Measurements from ENCODE around the gene GALNT18. TPM values are rescaled to one million over a fixed set of nuclear protein-coding genes. Genes with fewer than 3 reads are reported as not detected.

GALNT18 gene
- total and polyA plus RNA-seq, 2 donors = 21.6 to 33.2 TPM

- 79% methylated on average over 6 of the region's 6 CpGs for WGBS
- H3K4me1 ChIP-seq (ENCODE audit: insufficient read depth) = no peaks in the 10 kb centered on the region
- no peak for DNase-seq (ENCODE audit: extremely low spot score)
- H3K27ac ChIP-seq (ENCODE audit: low read depth) = no peak overlapping the region
- H3K36me3 ChIP-seq (ENCODE audit: insufficient read depth) = no peaks in the 10 kb centered on the region
- no peak overlapping the region for H3K4me3 ChIP-seq (ENCODE audit: low read depth, low read length)
Measured at GRCh38 chr11:11535611-11536010, 86.2 kb downstream of the GALNT18 start.

DNA sequence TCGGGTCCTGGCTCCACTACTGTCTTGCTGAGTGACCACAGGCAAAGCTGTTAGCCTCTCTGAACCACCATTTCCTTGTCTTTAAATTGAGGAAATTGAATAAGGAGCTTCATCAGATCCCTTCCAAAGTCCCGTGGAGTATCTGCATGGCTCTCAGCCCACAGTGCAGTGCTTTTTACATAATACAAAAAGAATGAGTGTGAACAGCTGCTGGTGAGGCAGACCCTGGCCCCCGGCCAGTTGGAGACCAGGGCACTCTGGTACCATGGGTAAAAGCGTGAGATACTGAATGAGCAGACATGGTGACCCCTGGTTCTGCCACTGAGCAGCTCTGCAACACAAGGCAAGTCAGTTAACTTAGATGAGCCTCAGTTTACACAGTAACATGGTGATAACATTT, 86.8 kb downstream of the GALNT18 start:
- H3K4me1 ChIP-seq (ENCODE audit: insufficient read depth) = no peaks in the 10 kb centered on the region
- no peaks in the 10 kb centered on the region for H3K36me3 ChIP-seq (ENCODE audit: insufficient read depth)
- H3K27ac ChIP-seq (ENCODE audit: low read depth) = no peak overlapping the region
- no peak overlapping the region for H3K4me3 ChIP-seq (ENCODE audit: low read depth, low read length)
- 35% methylated on average over 4 of the region's 4 CpGs for WGBS
- no peak for DNase-seq (ENCODE audit: extremely low spot score)

- Histone ChIP-seq H3K4me3 (ENCODE audit: low read depth, low read length) (no peak overlapping the region), H3K27ac (ENCODE audit: low read depth) (no peak overlapping the region), H3K36me3 (ENCODE audit: insufficient read depth) (no peaks in the 10 kb centered on the region), H3K4me1 (ENCODE audit: insufficient read depth) (no peaks in the 10 kb centered on the region)
- no peak for DNase-seq (ENCODE audit: extremely low spot score)
- 82% methylated on average over 7 of the region's 7 CpGs for WGBS
Measured at GRCh38 chr11:11533751-11534150, 88.1 kb downstream of the GALNT18 start.

DNA sequence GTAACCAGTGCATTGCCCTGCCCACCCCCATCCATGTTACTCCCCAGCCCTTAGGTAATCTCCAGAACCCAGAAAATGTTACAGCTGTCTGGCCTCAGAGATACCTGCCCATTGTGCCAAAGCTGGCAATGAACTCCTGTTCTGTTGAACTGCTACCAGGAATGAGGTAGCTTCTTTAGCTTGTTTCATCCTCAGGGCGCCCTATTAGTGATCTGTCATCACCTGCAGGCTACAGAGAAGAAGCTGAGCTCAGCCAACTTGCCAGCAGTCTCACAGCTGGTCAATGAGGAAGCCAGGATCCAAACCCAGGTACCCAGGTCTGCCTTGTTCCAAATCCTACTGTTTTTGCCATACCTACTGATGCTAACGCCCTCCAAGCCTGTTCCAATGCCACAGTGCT, 88.7 kb downstream of the GALNT18 start:
- Histone ChIP-seq H3K36me3 (ENCODE audit: insufficient read depth) (no peaks in the 10 kb centered on the region), H3K4me3 (ENCODE audit: low read depth, low read length) (no peak overlapping the region), H3K27ac (ENCODE audit: low read depth) (no peak overlapping the region), H3K4me1 (ENCODE audit: insufficient read depth) (no peaks in the 10 kb centered on the region)
- 94% methylated on average over 2 of the region's 2 CpGs for WGBS
- no peak for DNase-seq (ENCODE audit: extremely low spot score)

DNA sequence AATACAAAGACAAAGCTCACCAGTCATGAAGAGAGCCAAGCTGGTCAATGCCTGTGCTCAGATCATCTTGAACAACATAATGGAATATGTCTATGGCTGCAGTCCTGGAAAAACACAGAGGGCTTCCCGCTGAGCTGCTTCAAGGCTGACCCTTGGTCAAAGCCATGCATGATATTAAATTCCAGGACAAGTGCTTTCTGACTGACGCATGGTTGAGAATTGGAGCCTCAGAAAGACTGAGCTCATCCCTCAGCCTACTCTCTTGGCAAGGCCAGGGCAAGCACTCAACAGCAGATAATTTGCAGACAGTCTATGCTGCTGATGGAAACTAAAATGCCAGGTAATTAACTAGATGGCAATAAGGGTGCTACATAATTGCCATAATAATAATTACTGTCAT, 89.2 kb downstream of the GALNT18 start:
- Histone ChIP-seq H3K4me1 (ENCODE audit: insufficient read depth) (no peaks in the 10 kb centered on the region), H3K4me3 (ENCODE audit: low read depth, low read length) (no peak overlapping the region), H3K27ac (ENCODE audit: low read depth) (no peak overlapping the region), H3K36me3 (ENCODE audit: insufficient read depth) (no peaks in the 10 kb centered on the region)
- DNase-seq (ENCODE audit: extremely low spot score) = no peak
- 73% methylated on average over 2 of the region's 2 CpGs for WGBS

DNA sequence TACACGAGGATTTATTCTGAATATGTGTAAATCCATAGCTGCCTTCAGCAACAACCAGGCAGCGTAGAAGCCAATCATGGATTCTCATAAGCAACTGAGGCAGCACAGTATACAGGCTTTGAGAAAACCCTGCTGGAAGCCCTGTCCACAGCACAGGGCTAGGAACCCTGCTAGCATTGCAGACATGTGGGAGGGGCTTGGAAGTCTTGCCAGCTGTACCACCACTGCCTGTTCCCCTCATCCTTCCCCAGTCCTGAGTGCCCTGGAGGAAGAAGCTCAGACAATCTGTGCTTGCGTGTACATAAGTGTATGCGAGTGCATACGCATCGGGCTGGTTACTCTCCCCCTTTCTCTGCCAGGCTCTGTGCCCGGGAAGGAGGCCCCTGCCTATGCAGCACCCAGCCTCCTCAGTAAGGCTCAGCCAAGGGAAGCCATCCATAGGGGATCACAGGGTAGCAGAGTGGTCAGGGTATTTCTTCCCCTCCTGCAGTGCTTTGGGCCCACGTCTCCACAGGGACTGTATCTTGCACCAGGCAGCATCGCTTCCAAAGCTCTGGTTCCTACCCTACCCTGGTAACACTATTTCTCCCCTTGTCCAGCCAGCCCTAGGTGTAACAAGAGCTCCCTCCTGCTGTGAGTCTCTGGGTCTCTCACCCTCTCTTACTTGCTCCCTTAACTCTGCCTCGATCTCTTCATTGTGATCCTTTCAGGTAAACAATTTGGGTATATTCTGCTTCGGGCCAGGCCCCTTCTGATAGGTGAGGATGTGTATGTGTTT, 90.5 kb downstream of the GALNT18 start:
- no peaks in the 10 kb centered on the region for H3K4me1 ChIP-seq (ENCODE audit: insufficient read depth)
- no peak for DNase-seq (ENCODE audit: extremely low spot score)
- no peaks in the 10 kb centered on the region for H3K36me3 ChIP-seq (ENCODE audit: insufficient read depth)
- no peak overlapping the region for H3K27ac ChIP-seq (ENCODE audit: low read depth)
- H3K4me3 ChIP-seq (ENCODE audit: low read depth, low read length) = no peak overlapping the region
- WGBS = 74% methylated on average over 11 of the region's 11 CpGs

- H3K27ac ChIP-seq (ENCODE audit: low read depth) = no peak overlapping the region
- WGBS = 90% methylated on average over 1 of the region's 1 CpG
- peaks cover 1% of the 10 kb centered on the region for H3K36me3 ChIP-seq (ENCODE audit: insufficient read depth)
- no peak overlapping the region for H3K4me3 ChIP-seq (ENCODE audit: low read depth, low read length)
- DNase-seq (ENCODE audit: extremely low spot score) = no peak
- no peaks in the 10 kb centered on the region for H3K4me1 ChIP-seq (ENCODE audit: insufficient read depth)
Measured at GRCh38 chr11:11528986-11529385, 92.8 kb downstream of the GALNT18 start.

GRCh38 chr11:11525283-11525682, 96.5 kb downstream of the GALNT18 start:
- WGBS = 95% methylated on average over 5 of the region's 5 CpGs
- H3K27ac ChIP-seq (ENCODE audit: low read depth) = no peak overlapping the region
- H3K4me3 ChIP-seq (ENCODE audit: low read depth, low read length) = no peak overlapping the region
- no peaks in the 10 kb centered on the region for H3K4me1 ChIP-seq (ENCODE audit: insufficient read depth)
- H3K36me3 ChIP-seq (ENCODE audit: insufficient read depth) = peaks cover 1% of the 10 kb centered on the region
- no peak for DNase-seq (ENCODE audit: extremely low spot score)

DNA sequence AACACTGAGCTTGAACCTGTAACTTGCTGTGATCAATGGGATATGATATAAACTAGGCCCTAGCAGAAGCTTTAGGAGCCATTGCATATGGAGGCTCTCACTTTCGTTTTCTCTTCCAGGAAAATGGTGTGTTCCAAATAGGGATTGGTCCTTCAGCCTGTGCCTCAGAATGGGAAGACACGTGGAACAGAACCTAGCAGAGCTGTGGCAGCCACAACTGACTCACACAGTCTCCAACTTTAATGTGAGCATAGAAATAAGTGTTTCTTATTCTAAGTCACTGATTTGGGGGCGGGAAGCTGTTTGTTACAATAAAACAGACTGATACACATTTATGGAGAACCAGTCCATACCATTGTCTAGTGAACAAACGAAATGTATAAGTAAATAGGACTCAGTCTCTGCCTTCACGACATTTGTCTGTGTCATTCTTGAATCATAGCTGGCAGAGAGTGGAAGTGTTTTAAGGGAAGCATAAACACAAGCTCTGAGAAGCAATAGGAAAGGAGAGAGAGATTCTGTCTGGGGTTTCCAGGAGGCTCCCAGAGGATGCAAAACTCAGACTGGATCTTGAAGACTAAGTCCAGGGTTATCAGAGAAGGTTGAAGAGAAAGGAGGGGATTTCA, 97.3 kb downstream of the GALNT18 start:
- H3K4me3 ChIP-seq (ENCODE audit: low read depth, low read length) = no peak overlapping the region
- no peak overlapping the region for H3K27ac ChIP-seq (ENCODE audit: low read depth)
- no peak for DNase-seq (ENCODE audit: extremely low spot score)
- WGBS = 71% methylated on average over 5 of the region's 5 CpGs
- peaks cover 1% of the 10 kb centered on the region for H3K36me3 ChIP-seq (ENCODE audit: insufficient read depth)
- H3K4me1 ChIP-seq (ENCODE audit: insufficient read depth) = no peaks in the 10 kb centered on the region

GRCh38 chr11:11522591-11522990, 99.2 kb downstream of the GALNT18 start:
- Histone ChIP-seq H3K4me1 (ENCODE audit: insufficient read depth) (no peaks in the 10 kb centered on the region), H3K27ac (ENCODE audit: low read depth) (no peak overlapping the region), H3K4me3 (ENCODE audit: low read depth, low read length) (no peak overlapping the region), H3K36me3 (ENCODE audit: insufficient read depth) (peaks cover 1% of the 10 kb centered on the region)
- WGBS = 93% methylated on average over 4 of the region's 4 CpGs
- DNase-seq (ENCODE audit: extremely low spot score) = no peak

- H3K27ac ChIP-seq (ENCODE audit: low read depth) = no peak overlapping the region
- H3K4me3 ChIP-seq (ENCODE audit: low read depth, low read length) = no peak overlapping the region
- H3K36me3 ChIP-seq (ENCODE audit: insufficient read depth) = peaks cover 1% of the 10 kb centered on the region
- WGBS = 70% methylated on average over 13 of the region's 13 CpGs
- no peak for DNase-seq (ENCODE audit: extremely low spot score)
- no peaks in the 10 kb centered on the region for H3K4me1 ChIP-seq (ENCODE audit: insufficient read depth)
Measured at GRCh38 chr11:11521306-11522002, 100.4 kb downstream of the GALNT18 start.

DNA sequence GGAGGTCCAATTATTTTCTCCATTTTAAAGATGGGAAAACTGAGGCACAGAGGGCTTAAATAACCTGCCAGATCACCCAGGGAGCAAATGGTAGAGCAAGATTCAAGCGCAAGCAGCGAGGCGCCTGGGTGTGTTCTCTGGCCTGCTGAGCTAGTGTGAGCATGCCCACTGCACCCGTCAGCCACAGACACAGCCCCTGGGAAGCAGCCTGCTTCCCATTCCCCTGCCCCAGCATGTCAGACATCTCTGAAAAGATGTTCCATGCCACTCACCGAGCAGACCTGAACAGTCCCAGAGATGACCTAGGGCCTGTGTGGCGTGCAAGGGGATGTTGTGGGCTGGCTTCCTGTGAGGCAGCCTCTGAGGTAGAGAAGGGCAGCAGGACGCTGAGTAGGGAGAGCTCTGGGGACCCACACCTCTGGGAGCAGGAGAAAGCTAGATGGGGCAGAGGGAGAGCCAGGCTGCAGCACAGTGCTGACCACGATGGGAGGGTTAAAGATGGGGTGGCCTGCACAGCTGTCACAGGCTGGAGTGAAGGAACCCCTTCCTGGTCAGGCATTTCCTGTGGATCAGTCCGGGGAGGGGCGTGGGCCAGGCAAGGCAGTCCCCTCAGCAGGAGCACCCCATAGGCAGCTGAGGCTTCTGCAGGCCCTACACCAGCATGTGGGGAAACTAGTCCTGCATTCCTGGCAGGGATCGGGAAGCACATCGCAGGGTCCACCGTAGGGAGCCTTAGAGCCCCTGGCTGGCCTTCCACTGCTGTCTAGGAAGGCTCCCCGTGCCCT, 101.4 kb downstream of the GALNT18 start:
- no peak overlapping the region for H3K4me3 ChIP-seq (ENCODE audit: low read depth, low read length)
- no peak overlapping the region for H3K27ac ChIP-seq (ENCODE audit: low read depth)
- H3K36me3 ChIP-seq (ENCODE audit: insufficient read depth) = no peaks in the 10 kb centered on the region
- DNase-seq (ENCODE audit: extremely low spot score) = no peak
- no peaks in the 10 kb centered on the region for H3K4me1 ChIP-seq (ENCODE audit: insufficient read depth)
- 72% methylated on average over 14 of the region's 14 CpGs for WGBS

- H3K4me3 ChIP-seq (ENCODE audit: low read depth, low read length) = no peak overlapping the region
- no peak overlapping the region for H3K27ac ChIP-seq (ENCODE audit: low read depth)
- no peaks in the 10 kb centered on the region for H3K4me1 ChIP-seq (ENCODE audit: insufficient read depth)
- 87% methylated on average over 4 of the region's 4 CpGs for WGBS
- no peaks in the 10 kb centered on the region for H3K36me3 ChIP-seq (ENCODE audit: insufficient read depth)
- DNase-seq (ENCODE audit: extremely low spot score) = no peak
Measured at GRCh38 chr11:11519184-11519583, 102.6 kb downstream of the GALNT18 start.

Data from urinary bladder (tissue), 4 donors.